CD8-positive, alpha-beta memory T cell (primary cell): ENCODE measurements around the gene EIF1. TPM values are rescaled to one million over a fixed set of nuclear protein-coding genes. Genes with fewer than 3 reads are reported as not detected.

Experiments used
- CTCF ChIA-PET: fragments of 350-600 bp; sonication (Branson Sonifier 250); formaldehyde crosslinking; loops from one replicate; lab custom pipeline; 2021; ENCODE audit warnings: antibody characterized with exemption; lab: Charles Lee
- POLR2A ChIA-PET: fragments of 350-600 bp; sonication (Branson Sonifier 250); formaldehyde crosslinking; loops from one replicate; lab custom pipeline; 2021; ENCODE audit warnings: antibody characterized with exemption; lab: Charles Lee
- DNase-seq, 5 donors: peaks; one replicate each; pipeline versions ENCODE4 v3.0.0 to v3.0.0-alpha.2; 2020 to 2022; ENCODE audit warnings: mixed read lengths in 1 of 5
- H3K27ac ChIP-seq: one replicate; pipeline ENCODE4 v1.7.0; 2013; ENCODE audit warnings: low read depth, mild to moderate bottlenecking, low read length, moderate library complexity
- H3K27me3 ChIP-seq: 2 replicates; pipeline ENCODE4 v1.7.0; 2013; ENCODE audit warnings: low read length, mild to moderate bottlenecking; ENCODE audit not compliant: insufficient read depth, poor library complexity, severe bottlenecking
- H3K36me3 ChIP-seq: 2 replicates; pipeline ENCODE4 v1.7.0; 2013; ENCODE audit warnings: mild to moderate bottlenecking, low read length, moderate library complexity; ENCODE audit not compliant: insufficient read depth
- H3K4me1 ChIP-seq: 2 replicates; pipeline ENCODE4 v1.7.0; 2013; ENCODE audit warnings: mild to moderate bottlenecking, low read length, moderate library complexity; ENCODE audit not compliant: insufficient read depth
- H3K4me3 ChIP-seq: 2 replicates; pipeline ENCODE4 v1.7.0; 2013; ENCODE audit warnings: mild to moderate bottlenecking, low read length
- H3K9me3 ChIP-seq: 2 replicates; pipeline ENCODE4 v1.7.0; 2013; ENCODE audit warnings: mild to moderate bottlenecking, low read length
- H3K27ac Mint-ChIP-seq, 8 donors: one replicate each; pipeline ENCODE4 v1.8.0; 2020 to 2021; ENCODE audit warnings: mixed read lengths in 8 of 8, mild to moderate bottlenecking in 6 of 8, inconsistent platforms in 3 of 8, moderate library complexity in 3 of 8
- H3K27me3 Mint-ChIP-seq, 2 donors: one replicate each; pipeline ENCODE4 v1.8.0; 2020 to 2021; ENCODE audit warnings: mixed read lengths in 2 of 2, mild to moderate bottlenecking in 1 of 2, moderate library complexity in 1 of 2
- H3K36me3 Mint-ChIP-seq, 3 donors: one replicate each; pipeline ENCODE4 v1.8.0; 2020 to 2021; ENCODE audit warnings: mixed read lengths in 3 of 3, inconsistent platforms in 1 of 3, mild to moderate bottlenecking in 1 of 3
- H3K4me1 Mint-ChIP-seq, 3 donors: one replicate each; pipeline ENCODE4 v1.8.0; 2020 to 2021; ENCODE audit warnings: mixed read lengths in 3 of 3, inconsistent platforms in 1 of 3, mild to moderate bottlenecking in 1 of 3
- H3K4me3 Mint-ChIP-seq, 7 donors: one replicate each; pipeline ENCODE4 v1.8.0; 2020 to 2021; ENCODE audit warnings: mixed read lengths in 7 of 7, mild to moderate bottlenecking in 6 of 7, moderate library complexity in 4 of 7, inconsistent platforms in 2 of 7
- H3K9me3 Mint-ChIP-seq, 5 donors: one replicate each; pipeline ENCODE4 v1.8.0; 2020 to 2022; ENCODE audit warnings: mixed read lengths in 5 of 5, mild to moderate bottlenecking in 3 of 5, moderate library complexity in 2 of 5, inconsistent platforms in 1 of 5
- polyA plus RNA-seq: library from polyadenylated mRNA; unstranded; fragments of 300-500 nt; fragmentation: Illumina TruSeq; gene quantifications from one replicate; pipeline ENCODE4 v1.2.3, GENCODE V29; 2021
- total RNA-seq, 2 experiments: library from RNA; stranded (reverse); gene quantifications; one replicate each; pipeline ENCODE4 v1.2.3, GENCODE V29; 2021

Gene EIF1
- total and polyA plus RNA-seq, 3 experiments from 2014 or later: 1,446 to 1,526 (median 1,504) TPM

DNA sequence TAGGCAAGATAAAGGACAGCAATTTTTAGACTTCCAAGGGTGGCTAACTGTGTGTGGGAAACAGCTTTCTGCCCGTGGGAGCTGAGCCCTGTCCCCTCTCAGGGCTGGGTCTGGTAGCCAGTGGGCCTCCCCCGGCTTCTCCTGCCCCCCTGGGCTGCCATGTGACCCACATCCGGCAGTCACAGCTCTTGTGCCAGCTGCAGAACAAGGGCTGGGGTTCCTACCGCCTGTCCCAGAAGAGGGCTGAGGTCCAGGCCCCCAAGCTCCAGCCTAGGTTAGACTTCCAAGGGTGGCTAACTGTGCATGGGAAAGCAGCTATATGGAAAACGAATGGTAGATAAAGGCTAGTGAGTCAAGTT is 29.6 kb downstream of the EIF1 start:
- CTCF ChIA-PET: interaction anchor here (1.0 to 1.2 kb wide), 3 partner anchors 8 to 40 kb away, joined by 3 read pairs; no protein-coding TSS in a partner anchor

GRCh38 chr17:41722231-41722630 is 33.5 kb downstream of the EIF1 start:
- no peaks in the 10 kb centered on the region for H3K4me1 ChIP-seq
- no peak overlapping the region for H3K27ac Mint-ChIP-seq
- H3K27ac ChIP-seq: no peak overlapping the region
- H3K4me3 ChIP-seq: no peak overlapping the region
- CTCF ChIA-PET: no interaction called here
- no peak for DNase-seq
- H3K36me3 ChIP-seq: no peaks in the 10 kb centered on the region
- POLR2A ChIA-PET: no interaction called here
- peaks cover 0 to 2% (median 0%) of the 10 kb centered on the region in 3 donors for H3K36me3 Mint-ChIP-seq
- peaks cover 0 to 5% (median 4%) of the 10 kb centered on the region in 3 donors for H3K4me1 Mint-ChIP-seq
- no peak overlapping the region for H3K4me3 Mint-ChIP-seq
- H3K9me3 ChIP-seq: no peaks in the 10 kb centered on the region
- H3K27me3 ChIP-seq: no peaks in the 10 kb centered on the region
- H3K9me3 Mint-ChIP-seq: no peaks in the 10 kb centered on the region
- H3K27me3 Mint-ChIP-seq: peaks cover 10 to 33% of the 10 kb centered on the region in 2 donors

More for the DNA sequence above, 29.6 kb downstream of the EIF1 start:
- Mint-ChIP-seq H3K4me1 (peaks cover 0 to 5% (median 4%) of the 10 kb centered on the region in 3 donors), H3K36me3 (no peaks in the 10 kb centered on the region), H3K27ac (no peak overlapping the region), H3K27me3 (peaks cover 6 to 22% of the 10 kb centered on the region in 2 donors), H3K4me3 (no peak overlapping the region), H3K9me3 (no peaks in the 10 kb centered on the region)
- DNase-seq: no peak
- Histone ChIP-seq H3K9me3 (no peaks in the 10 kb centered on the region), H3K27ac (no peak overlapping the region), H3K36me3 (no peaks in the 10 kb centered on the region), H3K4me3 (no peak overlapping the region), H3K27me3 (no peaks in the 10 kb centered on the region), H3K4me1 (no peaks in the 10 kb centered on the region)
- POLR2A ChIA-PET: no interaction called here

DNA sequence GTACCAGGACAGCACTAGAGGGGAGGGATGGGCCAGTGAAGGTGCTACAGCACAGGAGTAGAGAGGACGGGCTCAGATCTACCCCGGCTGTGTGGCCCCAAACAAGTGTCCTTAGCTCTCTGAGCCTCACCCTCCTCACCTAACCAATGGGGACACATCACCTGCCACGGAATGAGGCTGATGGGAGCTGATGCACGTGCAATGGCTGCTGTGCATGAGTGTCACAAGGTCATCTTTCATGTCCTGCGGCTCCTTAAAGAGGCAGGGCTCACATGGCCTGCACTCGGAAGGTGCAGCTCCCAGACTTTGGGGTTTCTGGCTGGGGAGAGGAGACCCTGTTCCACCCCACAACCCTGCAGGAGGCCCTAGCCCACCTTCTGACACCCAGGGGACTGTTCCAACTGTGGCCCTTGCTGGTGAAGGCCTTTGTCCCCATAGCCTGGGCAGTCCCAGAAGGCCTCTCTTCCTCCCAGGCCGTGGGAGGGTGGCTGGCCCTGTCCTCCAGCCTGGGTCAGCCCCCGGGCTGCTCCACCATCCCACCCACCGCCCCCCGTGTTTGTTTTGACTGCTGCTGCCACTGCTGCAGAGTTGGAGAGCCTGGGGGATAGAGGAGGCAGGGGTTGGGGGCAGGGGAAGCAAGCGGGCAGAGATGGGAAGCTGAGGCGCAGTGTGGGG is 35.3 kb downstream of the EIF1 start:
- no peak overlapping the region for H3K27ac ChIP-seq
- POLR2A ChIA-PET: no interaction called here
- CTCF ChIA-PET: no interaction called here
- peak overlapping the region in 1 of 7 donors; percentile 75 for H3K4me3 Mint-ChIP-seq
- no peak overlapping the region for H3K4me3 ChIP-seq
- H3K4me1 Mint-ChIP-seq: no peaks in the 10 kb centered on the region
- H3K9me3 ChIP-seq: no peaks in the 10 kb centered on the region
- H3K4me1 ChIP-seq: no peaks in the 10 kb centered on the region
- no peak overlapping the region for H3K27ac Mint-ChIP-seq
- peaks cover 0 to 2% (median 0%) of the 10 kb centered on the region in 3 donors for H3K36me3 Mint-ChIP-seq
- H3K36me3 ChIP-seq: no peaks in the 10 kb centered on the region
- H3K9me3 Mint-ChIP-seq: no peaks in the 10 kb centered on the region
- H3K27me3 ChIP-seq: no peaks in the 10 kb centered on the region
- no peak for DNase-seq
- peaks cover 10 to 40% of the 10 kb centered on the region in 2 donors for H3K27me3 Mint-ChIP-seq

GRCh38 chr17:41724476-41725050 is 35.9 kb downstream of the EIF1 start:
- Histone ChIP-seq H3K36me3 (no peaks in the 10 kb centered on the region), H3K27me3 (no peaks in the 10 kb centered on the region), H3K27ac (no peak overlapping the region), H3K9me3 (no peaks in the 10 kb centered on the region), H3K4me3 (no peak overlapping the region), H3K4me1 (no peaks in the 10 kb centered on the region)
- no peak for DNase-seq
- Mint-ChIP-seq H3K27ac (no peak overlapping the region), H3K27me3 (peaks cover 10 to 40% of the 10 kb centered on the region in 2 donors), H3K36me3 (peaks cover 0 to 2% (median 0%) of the 10 kb centered on the region in 3 donors), H3K9me3 (no peaks in the 10 kb centered on the region), H3K4me1 (no peaks in the 10 kb centered on the region), H3K4me3 (no peak overlapping the region)
- ChIA-PET POLR2A (no interaction called here), CTCF (no interaction called here)

GRCh38 chr17:41725134-41725533 is 36.4 kb downstream of the EIF1 start:
- POLR2A ChIA-PET: no interaction called here
- no peak overlapping the region for H3K27ac ChIP-seq
- Mint-ChIP-seq H3K4me3 (no peak overlapping the region), H3K27ac (no peak overlapping the region), H3K9me3 (no peaks in the 10 kb centered on the region), H3K36me3 (peaks cover 0 to 2% (median 0%) of the 10 kb centered on the region in 3 donors), H3K27me3 (peaks cover 10 to 40% of the 10 kb centered on the region in 2 donors), H3K4me1 (no peaks in the 10 kb centered on the region)
- no peaks in the 10 kb centered on the region for H3K36me3 ChIP-seq
- no peaks in the 10 kb centered on the region for H3K27me3 ChIP-seq
- H3K4me3 ChIP-seq: no peak overlapping the region
- DNase-seq: no peak
- no peaks in the 10 kb centered on the region for H3K4me1 ChIP-seq
- CTCF ChIA-PET: interaction anchor here (1.2 kb wide), 1 partner anchor 76 kb away, joined by 3 read pairs; no protein-coding TSS in a partner anchor
- no peaks in the 10 kb centered on the region for H3K9me3 ChIP-seq

DNA sequence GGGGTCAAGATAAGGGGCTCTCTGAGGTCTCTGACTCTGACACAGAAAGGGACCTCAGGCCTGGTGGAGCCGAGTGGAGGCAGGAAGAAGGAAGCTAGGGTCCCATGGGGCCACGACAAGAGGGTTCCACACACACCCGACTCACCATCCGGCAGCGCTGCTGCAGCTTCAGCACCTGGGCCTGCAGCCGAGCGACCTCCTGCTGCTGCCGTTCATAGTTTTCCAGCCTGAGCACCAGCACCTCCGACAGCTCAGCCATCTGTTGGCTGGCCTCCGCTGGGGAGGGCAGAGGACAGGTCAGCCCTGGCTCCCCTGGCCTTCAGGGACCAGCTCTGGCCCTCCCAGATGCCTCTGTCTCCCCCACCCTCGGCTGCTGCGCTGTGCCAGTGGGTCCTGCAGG is 39.4 kb downstream of the EIF1 start:
- Mint-ChIP-seq H3K4me1 (peaks cover 0 to 2% (median 0%) of the 10 kb centered on the region in 3 donors), H3K27ac (no peak overlapping the region), H3K9me3 (no peaks in the 10 kb centered on the region), H3K4me3 (no peak overlapping the region), H3K36me3 (peaks cover 0 to 2% (median 0%) of the 10 kb centered on the region in 3 donors), H3K27me3 (peaks cover 16 to 47% of the 10 kb centered on the region in 2 donors)
- Histone ChIP-seq H3K27ac (no peak overlapping the region), H3K36me3 (no peaks in the 10 kb centered on the region), H3K9me3 (no peaks in the 10 kb centered on the region), H3K4me3 (no peak overlapping the region), H3K4me1 (no peaks in the 10 kb centered on the region), H3K27me3 (peaks cover 8% of the 10 kb centered on the region)
- DNase-seq: no peak
- ChIA-PET POLR2A (no interaction called here), CTCF (no interaction called here)

DNA sequence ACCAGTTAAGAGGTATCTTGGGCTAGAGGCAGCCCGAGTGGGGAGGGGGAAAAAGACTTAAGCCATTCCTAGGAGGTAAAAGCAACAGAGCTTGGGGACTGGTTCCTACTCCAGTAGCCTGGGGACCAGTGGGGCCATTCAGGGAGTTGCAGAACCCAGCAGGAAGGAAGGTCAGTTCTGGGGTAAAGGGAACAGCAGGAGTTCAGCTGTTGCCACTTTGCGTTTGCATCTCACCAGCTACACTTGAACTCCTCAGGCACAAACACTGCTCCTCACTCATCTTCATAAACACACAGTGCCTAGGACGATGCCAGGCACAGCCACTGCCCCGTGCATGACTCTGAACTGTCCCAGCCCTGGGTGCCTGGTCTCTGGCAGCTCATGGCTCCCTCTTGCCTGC is 41.8 kb downstream of the EIF1 start:
- Mint-ChIP-seq H3K27me3 (peaks cover 18 to 42% of the 10 kb centered on the region in 2 donors), H3K36me3 (peaks cover 0 to 2% (median 0%) of the 10 kb centered on the region in 3 donors), H3K27ac (peak overlapping the region in 1 of 8 donors; percentile 58), H3K4me3 (no peak overlapping the region), H3K9me3 (no peaks in the 10 kb centered on the region), H3K4me1 (peaks cover 0 to 9% (median 4%) of the 10 kb centered on the region in 3 donors)
- H3K9me3 ChIP-seq: no peaks in the 10 kb centered on the region
- H3K4me3 ChIP-seq: no peak overlapping the region
- no peak for DNase-seq
- no peak overlapping the region for H3K27ac ChIP-seq
- ChIA-PET CTCF (no interaction called here), POLR2A (no interaction called here)
- H3K4me1 ChIP-seq: no peaks in the 10 kb centered on the region
- peaks cover 13% of the 10 kb centered on the region for H3K27me3 ChIP-seq
- H3K36me3 ChIP-seq: no peaks in the 10 kb centered on the region

GRCh38 chr17:41731836-41732235 is 43.2 kb downstream of the EIF1 start:
- Histone ChIP-seq H3K27ac (no peak overlapping the region), H3K4me3 (no peak overlapping the region), H3K27me3 (peaks cover 18% of the 10 kb centered on the region), H3K9me3 (no peaks in the 10 kb centered on the region), H3K4me1 (no peaks in the 10 kb centered on the region), H3K36me3 (no peaks in the 10 kb centered on the region)
- Mint-ChIP-seq H3K36me3 (peaks cover 0 to under 1% (median 0%) of the 10 kb centered on the region in 3 donors), H3K27ac (no peak overlapping the region), H3K9me3 (no peaks in the 10 kb centered on the region), H3K4me1 (peaks cover 0 to 9% (median 4%) of the 10 kb centered on the region in 3 donors), H3K4me3 (no peak overlapping the region), H3K27me3 (peaks cover 29 to 52% of the 10 kb centered on the region in 2 donors)
- ChIA-PET POLR2A (no interaction called here), CTCF (interaction anchor here (1.0 kb wide), 1 partner anchor 69 kb away, joined by 3 read pairs; no protein-coding TSS in a partner anchor)
- no peak for DNase-seq
